Inflammatory macrophage treated with lipopolysaccharide for 4 hours (primary cell): ENCODE results near the gene ASTN2.

Experiments
- DNase-seq: peaks from one replicate; pipeline ENCODE4 v3.0.0-alpha.2; 2020

The ASTN2 gene

DNA sequence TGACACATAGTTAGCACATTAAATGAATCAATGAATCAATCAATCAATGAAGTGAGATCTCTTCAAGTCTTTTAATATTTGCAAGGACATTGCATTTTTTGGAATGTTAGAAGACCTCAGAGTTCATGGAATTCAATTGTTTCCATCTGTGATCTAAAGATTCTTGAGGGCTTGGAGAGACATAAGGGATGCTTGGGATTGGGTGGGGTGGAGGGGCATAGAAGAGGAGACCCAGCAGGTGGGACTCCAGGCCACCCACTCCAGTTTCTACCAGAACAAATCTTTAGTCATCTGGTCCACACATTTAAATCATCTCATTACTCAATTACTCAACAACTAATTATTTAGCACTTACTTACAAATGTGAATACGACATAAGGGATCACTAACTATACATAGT lies 978.7 kb downstream of the ASTN2 start:
- DNase-seq: no peak

DNA sequence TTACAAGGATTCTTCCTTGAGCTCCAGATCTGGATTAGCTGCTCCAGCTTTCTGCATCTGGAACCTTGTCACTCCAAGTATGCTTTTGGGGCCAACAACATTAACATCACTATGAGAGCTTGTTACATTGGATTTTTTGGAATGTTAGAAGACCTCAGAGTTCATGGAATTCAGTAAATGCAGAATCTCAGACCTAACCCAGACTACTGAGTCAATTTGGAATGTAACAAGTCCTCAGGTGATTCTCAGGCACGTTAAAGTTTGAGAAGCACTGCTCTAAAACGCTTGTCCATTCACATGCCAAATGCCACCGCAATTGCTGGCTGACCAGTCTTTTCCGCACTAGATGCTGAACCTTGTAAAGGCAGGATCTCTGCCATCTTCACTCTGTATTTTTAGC lies 979.2 kb downstream of the ASTN2 start:
- no peak for DNase-seq

DNA sequence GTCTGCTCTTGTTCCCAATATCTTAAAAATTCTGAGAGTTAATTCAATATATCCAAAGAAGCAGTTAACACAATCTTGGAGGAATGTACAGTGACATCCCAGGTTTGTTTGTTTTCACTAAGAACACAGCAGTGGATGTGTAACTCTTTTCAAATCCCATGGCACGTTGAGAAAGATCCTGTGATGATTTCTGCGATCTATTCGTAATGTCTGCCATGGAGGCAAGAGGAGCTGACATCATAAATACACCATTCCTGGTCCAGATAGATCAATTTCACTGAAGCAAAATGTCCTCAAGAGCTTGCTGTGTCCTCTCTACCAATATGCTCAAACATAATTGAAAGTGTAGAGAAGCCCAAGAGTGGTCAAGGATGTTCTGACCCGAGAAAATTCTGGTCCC lies 980.5 kb downstream of the ASTN2 start:
- no peak for DNase-seq

DNA sequence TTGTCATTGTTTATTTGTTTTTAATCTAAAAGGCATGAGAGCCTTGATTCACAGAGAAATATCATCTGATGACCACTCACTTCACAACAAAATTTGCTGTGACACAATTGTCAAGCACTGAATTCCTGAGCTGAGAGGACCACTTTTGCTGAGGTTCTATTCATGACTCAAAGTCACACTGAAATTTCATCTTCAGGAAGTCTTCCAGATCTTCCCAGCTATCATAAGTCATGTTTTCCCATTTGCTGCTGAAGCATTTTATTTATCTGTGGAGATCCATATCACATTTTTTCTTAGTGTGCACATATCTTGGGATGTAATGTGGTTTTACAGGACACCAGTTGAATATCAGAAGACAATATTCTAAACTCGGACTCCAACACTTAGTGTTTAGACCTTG lies 982.8 kb downstream of the ASTN2 start:
- no peak for DNase-seq

DNA sequence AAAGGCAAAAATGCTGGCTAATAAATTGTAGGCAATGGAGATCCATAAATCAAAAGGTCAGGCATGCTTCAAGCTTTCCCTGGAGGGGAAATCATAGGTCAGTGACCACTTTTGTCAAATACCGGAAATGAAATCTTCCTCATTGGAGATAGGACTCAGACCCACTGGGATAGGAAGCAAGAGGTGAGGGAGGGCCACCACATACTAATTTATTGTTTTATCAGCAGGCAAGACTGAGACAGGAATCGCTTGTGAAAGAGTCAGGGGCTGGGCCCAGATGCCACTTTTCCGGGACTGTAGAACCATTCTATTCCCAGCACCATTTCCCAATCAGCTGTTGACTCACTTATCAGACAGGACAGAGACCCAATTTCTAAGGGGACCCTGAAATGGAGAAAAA lies 984.0 kb downstream of the ASTN2 start:
- DNase-seq: no peak

DNA sequence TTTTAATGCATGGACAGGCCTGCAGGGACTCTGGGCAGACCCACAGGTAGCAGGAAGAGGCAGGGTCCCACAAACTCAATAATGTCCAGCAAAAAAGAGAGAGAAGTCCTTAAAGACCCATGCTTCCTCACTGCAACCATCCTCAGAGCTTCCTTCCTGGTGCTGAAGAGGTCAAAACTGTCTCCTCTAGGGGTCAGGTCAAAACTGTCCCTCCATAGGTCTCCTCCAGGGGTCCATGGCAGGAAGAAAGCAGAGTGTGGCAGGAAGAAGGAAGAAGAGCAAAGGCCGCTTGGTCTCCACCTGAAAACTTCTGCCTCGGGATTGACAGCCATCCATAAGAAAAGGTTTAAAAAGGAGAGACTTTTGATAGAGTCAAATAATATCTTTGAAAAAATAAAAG lies 989.6 kb downstream of the ASTN2 start:
- DNase-seq: no peak

DNA sequence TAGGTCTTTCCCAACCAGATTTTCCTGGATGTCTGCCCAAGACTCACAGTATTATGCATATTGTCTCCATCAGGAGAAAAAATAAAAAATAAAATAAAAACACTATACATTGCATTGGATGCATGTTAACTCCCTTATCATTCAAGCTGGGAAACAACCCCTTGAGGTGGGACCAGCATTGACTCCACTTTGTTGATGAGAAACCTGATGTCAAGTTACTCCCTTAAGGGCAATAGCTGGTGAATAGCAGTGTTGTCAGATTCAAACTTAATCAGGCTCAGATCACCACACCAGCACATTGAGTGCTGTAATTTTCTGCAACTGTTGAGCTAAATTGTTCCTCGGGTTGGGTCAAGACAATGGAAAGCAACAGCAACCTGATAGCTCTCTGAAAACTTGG lies 991.7 kb downstream of the ASTN2 start:
- no peak for DNase-seq

DNA sequence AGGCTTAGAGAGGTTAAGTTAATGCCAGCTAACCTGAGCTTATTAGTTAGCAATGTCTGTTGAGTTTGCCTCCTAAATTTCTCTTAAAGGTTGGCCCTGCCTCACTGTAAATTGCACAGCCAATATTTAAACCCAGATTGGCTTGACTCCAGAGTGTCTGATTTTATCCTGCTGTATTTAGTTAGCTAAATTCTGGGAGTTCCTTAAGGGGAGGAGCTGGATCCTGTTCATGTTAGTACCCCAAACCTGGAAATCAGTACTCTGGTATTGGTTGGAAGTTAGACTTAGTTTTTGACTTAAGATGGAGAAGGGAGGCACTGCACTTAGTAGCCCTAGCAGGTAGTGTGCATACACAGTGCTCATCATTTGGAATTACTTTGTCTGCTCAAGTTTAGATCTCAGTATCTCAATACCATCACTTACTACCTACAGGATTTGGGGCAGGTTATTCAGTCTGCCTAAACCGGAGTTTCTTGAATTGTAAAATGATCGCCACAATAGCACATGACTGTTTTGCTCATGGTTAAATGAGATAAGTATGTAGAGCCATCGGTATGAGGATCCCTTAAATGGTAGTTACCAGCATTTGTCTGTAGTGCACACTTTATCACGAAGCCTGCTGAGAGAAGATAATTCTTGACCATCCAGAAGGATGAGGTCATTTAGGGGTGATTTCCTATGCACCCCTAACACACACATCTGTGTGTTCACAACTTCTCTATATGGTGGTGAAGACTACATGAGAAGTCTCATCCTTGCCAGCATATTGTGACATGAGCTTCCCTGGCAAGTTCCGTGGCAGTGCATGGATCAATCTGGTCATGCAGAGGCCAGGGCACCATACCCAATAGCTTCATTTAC lies 992.5 kb downstream of the ASTN2 start:
- no peak for DNase-seq

DNA sequence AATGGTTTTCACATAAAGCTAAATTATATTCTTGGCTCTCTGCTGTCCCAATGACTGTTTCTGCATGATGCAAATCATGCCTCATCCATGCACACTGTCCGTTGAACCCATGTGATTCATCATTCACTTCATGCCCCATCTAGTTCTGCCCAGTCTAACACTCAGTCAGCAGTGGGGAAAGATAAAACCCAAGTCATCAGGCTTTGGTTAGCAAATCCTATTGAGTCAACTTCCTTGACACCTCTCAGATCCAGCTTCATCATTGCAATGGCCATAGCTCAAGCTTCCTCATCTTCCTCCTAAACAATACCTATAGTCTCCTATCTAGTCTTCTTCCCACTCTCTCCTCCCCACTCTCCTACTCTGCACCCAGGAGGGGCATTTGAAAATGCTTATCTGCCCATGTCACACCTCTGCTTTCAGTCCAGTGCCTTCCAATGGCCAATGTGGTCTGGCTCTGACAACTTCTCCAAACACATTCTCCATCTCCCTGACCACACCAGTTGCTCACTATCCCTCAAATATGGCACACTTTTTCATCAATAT lies 993.8 kb downstream of the ASTN2 start:
- peak; percentile 22 for DNase-seq

DNA sequence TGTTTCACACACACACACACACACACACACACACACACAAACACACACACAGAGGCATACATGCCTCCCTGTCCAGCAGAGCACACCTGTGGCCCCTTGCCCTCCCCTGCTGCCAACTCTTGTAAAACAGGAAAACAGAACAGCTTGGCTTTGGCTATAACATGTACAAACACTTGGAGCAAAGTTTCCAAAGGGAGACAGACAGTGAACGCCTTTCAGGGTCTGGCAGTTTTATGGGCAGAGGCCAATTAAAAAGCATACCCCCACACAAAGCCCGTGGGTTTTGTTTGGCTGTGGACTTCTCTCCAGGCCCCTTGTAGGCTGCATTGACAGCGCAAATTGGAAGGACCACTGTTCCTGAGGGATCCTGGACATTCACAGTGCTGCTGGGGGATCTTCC lies 995.7 kb downstream of the ASTN2 start:
- no peak for DNase-seq

DNA sequence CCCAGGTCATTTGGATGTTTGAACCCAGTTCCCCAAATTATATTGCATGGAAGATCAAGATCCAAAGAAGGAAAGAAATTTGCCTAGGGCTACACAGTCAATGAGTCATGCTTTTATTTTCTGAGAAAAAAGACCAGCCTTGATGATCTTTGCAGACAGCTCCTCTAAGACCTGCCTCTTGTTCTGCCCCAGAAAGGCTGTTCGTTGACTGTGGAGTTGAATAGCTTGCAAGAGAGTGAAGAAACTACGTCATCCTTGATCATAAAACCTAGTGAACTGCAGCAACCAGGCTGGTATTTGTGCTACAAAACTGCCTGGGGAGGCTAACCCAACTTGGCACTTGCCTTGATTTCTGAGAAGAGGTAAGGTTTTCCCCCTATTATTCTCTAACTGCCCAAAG lies 997.4 kb downstream of the ASTN2 start:
- no peak for DNase-seq

DNA sequence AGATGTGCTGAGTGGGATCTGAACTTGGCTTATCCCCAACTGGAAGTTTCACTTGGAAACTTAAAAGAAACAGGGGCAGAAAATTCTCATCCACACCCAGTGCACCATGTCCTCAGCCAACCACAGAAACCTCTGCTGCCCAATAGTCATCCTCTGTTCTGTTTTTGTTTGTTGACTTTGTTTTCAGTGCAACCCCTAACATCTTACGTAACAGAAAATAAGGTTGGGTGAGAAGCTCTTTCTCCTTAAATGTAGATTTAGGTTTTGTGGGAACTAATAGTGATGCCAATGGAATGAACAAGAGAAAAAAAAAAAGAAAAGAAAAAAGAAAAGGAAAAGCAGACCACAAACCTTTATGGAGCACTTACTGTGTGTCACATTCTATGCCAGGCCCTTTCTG lies 998.4 kb downstream of the ASTN2 start:
- no peak for DNase-seq

DNA sequence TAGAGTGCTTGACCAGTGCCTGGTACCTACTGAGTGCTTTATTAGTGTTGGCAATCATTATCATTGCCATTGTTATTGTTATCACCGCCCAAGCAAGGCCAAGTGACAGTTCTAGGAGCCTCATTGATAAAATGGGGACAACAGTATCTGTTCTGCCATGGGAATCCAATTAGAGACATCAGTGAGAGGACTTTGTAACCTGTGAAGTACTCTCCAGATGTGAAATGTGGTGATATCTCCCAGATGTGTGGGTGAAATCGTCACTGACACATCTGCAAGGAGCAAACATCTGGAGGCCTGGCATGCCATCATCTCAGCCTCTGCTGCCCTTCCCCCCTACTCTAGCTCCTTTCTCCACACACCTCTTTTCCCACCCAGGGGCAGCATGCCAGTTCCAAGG lies 1000.5 kb downstream of the ASTN2 start:
- DNase-seq: no peak

DNA sequence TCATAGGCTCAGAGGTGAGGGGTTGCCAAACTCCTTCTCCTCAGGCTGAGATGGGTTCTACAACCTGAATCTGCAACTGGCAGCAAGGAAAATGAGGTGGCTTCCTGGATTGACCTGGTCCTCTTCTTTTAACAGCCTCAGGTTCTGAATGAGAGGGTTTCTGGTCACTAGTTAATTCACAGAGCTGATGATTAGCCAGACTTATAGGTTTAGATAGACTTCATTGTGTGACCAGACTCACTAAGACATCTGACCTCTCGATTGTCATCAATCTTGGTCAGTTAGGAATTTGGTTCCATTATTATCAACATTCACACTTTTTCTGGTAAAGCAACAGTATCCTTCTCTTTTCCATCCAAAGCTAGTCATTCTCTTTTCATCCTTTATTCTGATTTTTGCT lies 1003.4 kb downstream of the ASTN2 start:
- DNase-seq: no peak

DNA sequence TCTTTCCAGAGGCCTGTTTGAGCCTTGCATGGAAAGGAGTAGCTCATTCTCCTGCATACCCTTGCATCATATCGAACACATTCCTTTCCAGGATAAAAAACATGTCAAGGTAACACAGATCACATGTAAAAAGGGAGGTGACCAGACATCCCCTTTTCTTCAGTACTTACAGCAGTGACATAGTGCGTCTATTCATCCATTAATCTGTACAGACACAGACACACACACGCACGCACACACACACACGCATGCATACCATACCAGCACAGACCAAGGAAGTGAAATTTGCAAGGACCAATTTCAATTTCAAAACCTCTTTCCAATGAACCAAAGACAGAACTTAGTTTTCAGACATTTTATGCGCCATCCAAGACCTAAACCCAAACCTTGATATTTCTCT lies 1005.2 kb downstream of the ASTN2 start:
- DNase-seq: no peak

DNA sequence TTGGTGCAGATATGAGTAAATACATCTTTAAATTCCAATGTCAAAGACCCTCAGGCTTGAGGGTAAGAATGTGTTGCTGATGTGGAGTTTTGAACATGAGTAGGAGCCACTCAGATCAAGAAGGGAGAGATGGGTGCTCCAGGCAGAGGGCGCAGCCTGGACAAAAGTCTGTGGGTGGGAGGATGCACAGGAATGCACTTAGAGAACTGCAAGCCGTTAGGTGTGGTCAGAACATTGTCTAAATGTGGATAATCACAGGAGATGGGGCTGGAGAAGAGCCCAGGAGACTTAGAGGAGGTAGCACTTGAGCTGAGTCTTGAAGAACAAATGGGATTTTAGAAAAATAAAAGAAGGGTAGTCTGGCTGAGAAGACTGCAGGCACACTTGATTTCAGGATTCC lies 1005.7 kb downstream of the ASTN2 start:
- no peak for DNase-seq

DNA sequence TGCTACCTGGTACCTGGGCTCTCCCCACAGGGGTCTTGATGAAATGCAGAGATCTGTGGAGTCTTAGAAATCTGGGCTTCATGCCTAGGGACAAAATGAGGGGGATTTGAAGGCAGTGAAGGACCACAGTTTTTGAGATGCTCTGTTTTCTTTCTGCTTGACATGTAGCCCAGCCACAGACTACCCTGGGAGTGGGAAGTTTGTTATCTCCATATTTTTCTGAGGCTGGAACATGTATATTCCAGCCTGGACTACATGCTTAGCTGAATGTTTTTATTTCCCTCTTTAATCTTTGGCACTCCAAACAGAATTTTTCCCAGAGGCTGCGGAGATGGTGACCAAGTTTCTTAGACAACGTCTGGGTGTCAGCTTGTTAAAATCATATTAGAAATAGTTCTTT lies 1008.4 kb downstream of the ASTN2 start:
- no peak for DNase-seq

DNA sequence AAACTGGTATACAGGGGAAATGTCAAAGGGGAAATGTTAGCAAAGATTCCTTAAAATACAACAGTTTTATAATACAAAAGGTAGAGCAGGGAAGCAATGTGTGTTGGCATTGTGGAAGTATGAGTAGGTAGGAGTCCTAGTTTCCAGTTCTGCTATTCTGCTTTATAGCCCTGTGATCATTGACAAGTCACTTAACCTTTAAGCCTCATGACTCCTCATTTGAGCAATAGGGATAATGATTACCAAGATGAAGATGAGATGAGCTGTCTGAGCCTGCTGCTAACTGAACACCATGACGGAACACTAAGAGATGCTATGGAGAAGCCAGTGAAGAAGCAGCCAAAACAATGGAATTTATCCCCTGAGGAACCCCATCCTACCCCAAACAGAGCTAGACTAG lies 1009.5 kb downstream of the ASTN2 start:
- peak; percentile 26 for DNase-seq

DNA sequence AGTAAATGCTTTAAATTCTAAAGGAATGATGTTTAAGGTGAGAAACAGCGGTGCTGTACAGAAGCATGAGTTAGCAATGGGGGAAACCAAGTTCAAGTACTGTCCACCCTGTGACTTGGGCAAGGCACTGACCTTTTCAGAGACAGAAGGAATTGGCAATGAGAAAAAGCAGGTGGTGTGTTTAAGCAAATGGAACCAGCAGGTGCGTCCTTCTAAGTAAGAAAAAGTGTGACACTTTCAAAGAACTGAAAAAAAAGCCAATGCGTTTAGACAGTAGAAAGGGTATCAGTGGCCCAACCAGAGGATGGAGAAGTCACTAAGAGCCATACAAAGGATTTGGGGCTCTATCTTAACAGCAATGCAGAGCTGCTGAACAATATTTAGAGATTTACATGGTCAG lies 1010.6 kb downstream of the ASTN2 start:
- no peak for DNase-seq

DNA sequence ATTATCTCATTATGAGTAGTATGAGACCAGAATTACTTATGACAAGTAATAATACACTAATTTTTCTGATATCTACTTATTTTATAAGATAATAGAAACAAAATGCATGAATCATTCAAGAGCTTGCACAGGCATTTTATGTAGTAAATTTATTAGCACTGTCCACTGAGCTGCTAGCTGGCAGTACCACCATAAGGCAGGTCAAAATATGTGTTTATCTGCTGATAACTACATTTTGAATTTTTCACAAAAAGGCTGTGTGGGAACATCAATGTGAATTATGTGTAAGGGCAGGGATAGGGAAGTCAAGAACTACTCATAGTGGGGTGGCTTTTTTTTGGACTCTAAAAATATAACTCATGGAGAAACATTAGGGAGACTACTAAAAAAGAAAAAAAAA lies 1011.7 kb downstream of the ASTN2 start:
- no peak for DNase-seq

DNA sequence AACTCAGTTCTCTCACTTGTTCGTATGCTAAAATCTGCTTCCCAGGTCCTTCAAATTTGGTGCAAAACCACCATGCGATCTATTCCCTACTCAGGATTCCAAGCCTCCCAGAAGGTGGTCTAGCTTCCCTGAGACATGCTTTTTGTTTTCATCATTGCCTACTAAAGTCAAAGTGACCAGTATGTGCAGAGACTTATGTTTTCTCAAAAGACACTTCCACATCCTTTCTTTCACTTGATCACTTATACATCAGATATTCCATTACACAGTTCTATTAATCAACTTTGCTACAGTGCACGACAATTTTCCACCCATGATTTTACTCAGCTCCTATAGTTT lies 1019.2 kb downstream of the ASTN2 start:
- DNase-seq: no peak

DNA sequence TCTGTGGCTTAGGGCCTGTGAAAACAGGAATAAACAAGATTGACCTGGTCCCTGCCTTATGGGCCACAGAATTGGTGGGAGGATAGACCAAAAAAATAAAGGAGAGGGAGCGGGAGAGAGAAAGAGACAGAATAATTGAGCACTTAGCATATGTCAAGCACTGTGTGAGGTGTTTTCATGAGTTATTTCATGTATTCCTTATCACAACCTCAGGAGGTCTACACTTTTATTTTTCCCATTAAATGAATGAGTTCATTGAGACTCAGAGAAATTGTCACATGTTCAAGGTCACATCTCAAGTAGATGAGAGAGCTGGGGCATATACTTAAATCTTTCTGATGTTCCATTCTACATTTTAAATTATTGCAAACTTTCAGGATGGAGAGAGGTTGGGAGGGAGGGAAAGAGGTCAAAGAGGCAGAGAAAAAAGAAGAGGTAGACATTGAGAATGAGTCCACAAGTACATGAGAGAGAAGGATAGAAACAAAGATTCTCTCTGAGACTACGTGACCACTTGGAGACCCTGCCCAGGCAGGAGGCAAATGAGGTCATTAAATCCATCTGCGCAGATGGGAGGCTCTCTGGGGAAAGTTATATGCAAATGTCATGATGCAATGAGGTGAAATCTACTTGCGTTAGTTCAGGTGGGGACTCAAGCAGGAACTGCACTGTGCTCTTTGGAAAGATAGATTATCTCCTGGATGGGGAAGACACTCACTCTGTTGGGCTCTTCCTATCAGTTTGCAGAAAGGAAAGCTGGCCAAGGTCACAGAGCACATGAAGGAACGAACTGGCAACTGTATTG lies 1019.8 kb downstream of the ASTN2 start:
- no peak for DNase-seq

DNA sequence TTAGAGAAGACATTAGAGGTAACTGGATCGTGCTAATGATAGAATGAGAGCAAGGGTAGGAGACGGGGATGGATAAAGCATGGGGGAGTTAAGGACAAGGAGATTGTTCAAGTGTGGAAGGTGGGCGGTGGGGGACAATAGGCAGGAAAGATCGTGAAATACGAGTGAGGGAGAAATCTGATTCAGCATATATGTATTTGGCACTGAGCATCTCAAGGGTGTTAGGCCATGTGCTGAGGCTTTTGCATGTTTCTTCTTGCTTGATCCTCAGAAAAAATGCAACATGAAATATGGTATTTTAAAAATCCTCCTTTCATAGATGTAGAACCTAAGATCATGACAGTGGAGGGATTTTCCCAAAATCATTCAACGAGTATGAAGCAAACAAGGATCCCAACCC lies 1020.8 kb downstream of the ASTN2 start:
- DNase-seq: no peak

DNA sequence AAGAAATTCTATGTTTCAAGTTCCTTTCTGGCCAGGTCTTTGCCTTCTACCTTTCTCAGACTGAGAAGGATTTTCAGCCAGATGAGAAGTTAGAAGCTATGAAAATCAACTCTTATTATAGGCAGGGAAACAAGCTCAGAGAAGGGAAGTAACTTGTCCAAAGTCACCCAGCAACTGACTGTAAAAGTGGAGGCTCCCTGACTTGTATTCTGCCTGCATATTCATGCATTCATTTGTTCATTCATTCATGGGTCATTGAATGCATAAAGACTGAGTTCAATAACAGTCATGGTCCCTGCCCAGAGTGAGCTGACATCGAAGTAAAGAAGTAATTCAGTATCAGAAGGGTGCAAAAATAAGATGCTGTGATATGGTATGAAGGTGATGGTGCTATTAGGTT lies 1021.7 kb downstream of the ASTN2 start:
- no peak for DNase-seq
